Type B pancreatic cell (in vitro differentiated cells): ENCODE measurements around the gene RALGAPB. TPM values are rescaled to one million over a fixed set of nuclear protein-coding genes. Genes with fewer than 3 reads are reported as not detected.

Source experiments
- DNase-seq: peaks from one replicate; pipeline ENCODE4 v3.0.0; 2021; ENCODE audit warnings: mixed read lengths; ENCODE audit not compliant: unreplicated experiment; ENCODE audit errors: extremely low spot score
- H3K27ac Mint-ChIP-seq: 2 replicates; pipeline ENCODE4 v1.8.0; 2021; ENCODE audit warnings: mild to moderate bottlenecking, mixed read lengths
- H3K27me3 Mint-ChIP-seq: 2 replicates; pipeline ENCODE4 v1.8.0; 2021; ENCODE audit warnings: mixed read lengths
- H3K36me3 Mint-ChIP-seq: 2 replicates; pipeline ENCODE4 v1.8.0; 2021; ENCODE audit warnings: mixed read lengths
- H3K4me1 Mint-ChIP-seq: one replicate; pipeline ENCODE4 v1.8.0; 2021; ENCODE audit warnings: mixed read lengths; ENCODE audit not compliant: unreplicated experiment
- H3K4me3 Mint-ChIP-seq: 2 replicates; pipeline ENCODE4 v1.8.0; 2021; ENCODE audit warnings: mild to moderate bottlenecking, mixed read lengths
- H3K9me3 Mint-ChIP-seq: 2 replicates; pipeline ENCODE4 v1.8.0; 2021; ENCODE audit warnings: mixed read lengths
- CTCF ChIP-seq: fragments of 200-600 bp; sonication (generic); conservative IDR thresholded peaks from 2 replicates; pipeline ENCODE4 v1.5.0; 2021; ENCODE audit warnings: antibody characterized with exemption, mild to moderate bottlenecking
- total RNA-seq: library from RNA; stranded (reverse); gene quantifications from 2 replicates; pipeline ENCODE4 v1.2.1, GENCODE V29; 2021; ENCODE audit warnings: low replicate concordance

The RALGAPB gene
- total RNA-seq, 1 donor from 2014 or later, result 38.2 TPM

GRCh38 chr20:38601216-38602184 lies 128.9 kb downstream of the RALGAPB start, which contains the start of gene ARHGAP40:
ARHGAP40 (plus strand) TSS chr20:38601809.
- H3K27ac Mint-ChIP-seq, result peak within 1 kb of the TSS; percentile 74
- DNase-seq, result no peak
- H3K27me3 Mint-ChIP-seq, result peaks cover 69% of the 10 kb centered on the region
- H3K9me3 Mint-ChIP-seq, result no peaks in the 10 kb centered on the region
- no peaks in the 10 kb centered on the region for H3K36me3 Mint-ChIP-seq
- H3K4me1 Mint-ChIP-seq, result peaks cover 12% of the 10 kb centered on the region
- peak; percentile 53 for TF ChIP-seq CTCF
- H3K4me3 Mint-ChIP-seq, result peak within 1 kb of the TSS; percentile 73

GRCh38 chr20:38602185-38602581 lies 129.5 kb downstream of the RALGAPB start:
- Mint-ChIP-seq H3K27ac (no peak overlapping the region), H3K36me3 (no peaks in the 10 kb centered on the region), H3K9me3 (no peaks in the 10 kb centered on the region), H3K4me3 (no peak overlapping the region), H3K4me1 (peaks cover 12% of the 10 kb centered on the region), H3K27me3 (peaks cover 62% of the 10 kb centered on the region)
- TF ChIP-seq CTCF, result no peak
- no peak for DNase-seq

GRCh38 chr20:38603286-38603685 lies 130.6 kb downstream of the RALGAPB start:
- Mint-ChIP-seq H3K27me3 (peaks cover 58% of the 10 kb centered on the region), H3K36me3 (no peaks in the 10 kb centered on the region), H3K4me3 (no peak overlapping the region), H3K4me1 (peaks cover 12% of the 10 kb centered on the region), H3K27ac (no peak overlapping the region), H3K9me3 (no peaks in the 10 kb centered on the region)
- no peak for TF ChIP-seq CTCF
- DNase-seq, result no peak

- no peaks in the 10 kb centered on the region for H3K9me3 Mint-ChIP-seq
- H3K4me1 Mint-ChIP-seq, result peaks cover 11% of the 10 kb centered on the region
- no peak overlapping the region for H3K4me3 Mint-ChIP-seq
- no peak overlapping the region for H3K27ac Mint-ChIP-seq
- H3K27me3 Mint-ChIP-seq, result peaks cover 58% of the 10 kb centered on the region
- no peak for TF ChIP-seq CTCF
- no peak for DNase-seq
- H3K36me3 Mint-ChIP-seq, result no peaks in the 10 kb centered on the region
Observed at GRCh38 chr20:38604873-38605303, 132.2 kb downstream of the RALGAPB start.

- Mint-ChIP-seq H3K9me3 (no peaks in the 10 kb centered on the region), H3K27ac (no peak overlapping the region), H3K4me3 (no peak overlapping the region), H3K27me3 (peaks cover 41% of the 10 kb centered on the region), H3K4me1 (no peaks in the 10 kb centered on the region), H3K36me3 (no peaks in the 10 kb centered on the region)
- no peak for TF ChIP-seq CTCF
- no peak for DNase-seq
Observed at GRCh38 chr20:38607351-38607750, 134.7 kb downstream of the RALGAPB start.
